ENCODE measurements around the gene TMC3. TPM values are rescaled to one million over a fixed set of nuclear protein-coding genes. Genes with fewer than 3 reads are reported as not detected.

The TMC3 gene
- total RNA-seq, 1 donor from 2014 or later = 0.06 TPM

GRCh38 chr15:81297603-81298575 is 76.1 kb downstream of the TMC3 start:
- no peak for DNase-seq (ENCODE audit: low spot score)

- DNase-seq (ENCODE audit: low spot score) = no peak
These were observed 76.9 kb downstream of the TMC3 start for GRCh38 chr15:81297147-81297572.

- DNase-seq (ENCODE audit: low spot score) = peak; percentile 64
These were observed 77.3 kb downstream of the TMC3 start for GRCh38 chr15:81296673-81297072.

- DNase-seq (ENCODE audit: low spot score) = no peak
These were observed 77.8 kb downstream of the TMC3 start for GRCh38 chr15:81296186-81296585.

GRCh38 chr15:81295486-81296121 is 78.4 kb downstream of the TMC3 start:
- no peak for DNase-seq (ENCODE audit: low spot score)

- no peak for DNase-seq (ENCODE audit: low spot score)
These were observed 79.5 kb downstream of the TMC3 start for GRCh38 chr15:81294516-81294880.

GRCh38 chr15:81293728-81294515 is 80.1 kb downstream of the TMC3 start:
- DNase-seq (ENCODE audit: low spot score) = no peak

- DNase-seq (ENCODE audit: low spot score) = no peak
These were observed 81.5 kb downstream of the TMC3 start for GRCh38 chr15:81292523-81293001.

- no peak for DNase-seq (ENCODE audit: low spot score)
These were observed 82.0 kb downstream of the TMC3 start for GRCh38 chr15:81291916-81292522.

GRCh38 chr15:81289910-81290309 is 84.1 kb downstream of the TMC3 start:
- no peak for DNase-seq (ENCODE audit: low spot score)

GRCh38 chr15:81288616-81289015 is 85.4 kb downstream of the TMC3 start:
- no peak for DNase-seq (ENCODE audit: low spot score)

GRCh38 chr15:81288040-81288439 is 86.0 kb downstream of the TMC3 start:
- no peak for DNase-seq (ENCODE audit: low spot score)

GRCh38 chr15:81286621-81287121 is 87.3 kb downstream of the TMC3 start:
- DNase-seq (ENCODE audit: low spot score) = no peak

GRCh38 chr15:81285461-81285860 is 88.6 kb downstream of the TMC3 start:
- DNase-seq (ENCODE audit: low spot score) = no peak

- no peak for DNase-seq (ENCODE audit: low spot score)
These were observed 89.6 kb downstream of the TMC3 start for GRCh38 chr15:81284256-81285031.

GRCh38 chr15:81282911-81283310 is 91.1 kb downstream of the TMC3 start:
- DNase-seq (ENCODE audit: low spot score) = no peak

- no peak for DNase-seq (ENCODE audit: low spot score)
These were observed 91.5 kb downstream of the TMC3 start for GRCh38 chr15:81282606-81282895.

GRCh38 chr15:81281766-81282605 is 92.0 kb downstream of the TMC3 start:
- no peak for DNase-seq (ENCODE audit: low spot score)

GRCh38 chr15:81281456-81281735 is 92.6 kb downstream of the TMC3 start:
- no peak for DNase-seq (ENCODE audit: low spot score)

Measured in mucosa of gallbladder (tissue), 1 donor.